Measurements from ENCODE around the gene PHLDA2. TPM values are rescaled to one million over a fixed set of nuclear protein-coding genes. Genes with fewer than 3 reads are reported as not detected.

Gene PHLDA2
- total and polyA plus RNA-seq, 9 of the 15 experiments (the other 6 are each of a cell fraction or from before 2014, with no cell fraction given): 0.43 to 42.4 (median 4.7) TPM

DNA sequence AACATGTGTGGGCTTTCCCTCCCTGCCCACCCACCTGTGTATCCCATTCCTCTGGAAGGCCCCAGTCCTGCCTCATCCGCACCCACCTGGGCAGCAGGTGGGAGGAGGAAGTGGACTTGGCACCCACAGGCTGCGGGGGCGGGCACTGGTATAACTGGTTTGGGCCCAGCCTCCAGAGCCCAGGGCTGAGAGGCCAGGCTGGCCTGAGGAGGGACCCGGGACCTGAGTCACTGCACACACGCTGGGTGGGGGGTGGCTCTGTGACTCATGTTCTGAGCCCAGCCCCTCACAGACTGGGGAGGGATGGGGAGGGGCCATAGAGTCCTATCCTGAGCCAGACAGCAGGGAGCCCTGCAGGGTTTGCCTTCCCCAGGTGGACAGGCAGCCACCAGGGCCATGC is 16.7 kb downstream of the PHLDA2 start (continued):
- TF ChIP-seq, protein P1, sequence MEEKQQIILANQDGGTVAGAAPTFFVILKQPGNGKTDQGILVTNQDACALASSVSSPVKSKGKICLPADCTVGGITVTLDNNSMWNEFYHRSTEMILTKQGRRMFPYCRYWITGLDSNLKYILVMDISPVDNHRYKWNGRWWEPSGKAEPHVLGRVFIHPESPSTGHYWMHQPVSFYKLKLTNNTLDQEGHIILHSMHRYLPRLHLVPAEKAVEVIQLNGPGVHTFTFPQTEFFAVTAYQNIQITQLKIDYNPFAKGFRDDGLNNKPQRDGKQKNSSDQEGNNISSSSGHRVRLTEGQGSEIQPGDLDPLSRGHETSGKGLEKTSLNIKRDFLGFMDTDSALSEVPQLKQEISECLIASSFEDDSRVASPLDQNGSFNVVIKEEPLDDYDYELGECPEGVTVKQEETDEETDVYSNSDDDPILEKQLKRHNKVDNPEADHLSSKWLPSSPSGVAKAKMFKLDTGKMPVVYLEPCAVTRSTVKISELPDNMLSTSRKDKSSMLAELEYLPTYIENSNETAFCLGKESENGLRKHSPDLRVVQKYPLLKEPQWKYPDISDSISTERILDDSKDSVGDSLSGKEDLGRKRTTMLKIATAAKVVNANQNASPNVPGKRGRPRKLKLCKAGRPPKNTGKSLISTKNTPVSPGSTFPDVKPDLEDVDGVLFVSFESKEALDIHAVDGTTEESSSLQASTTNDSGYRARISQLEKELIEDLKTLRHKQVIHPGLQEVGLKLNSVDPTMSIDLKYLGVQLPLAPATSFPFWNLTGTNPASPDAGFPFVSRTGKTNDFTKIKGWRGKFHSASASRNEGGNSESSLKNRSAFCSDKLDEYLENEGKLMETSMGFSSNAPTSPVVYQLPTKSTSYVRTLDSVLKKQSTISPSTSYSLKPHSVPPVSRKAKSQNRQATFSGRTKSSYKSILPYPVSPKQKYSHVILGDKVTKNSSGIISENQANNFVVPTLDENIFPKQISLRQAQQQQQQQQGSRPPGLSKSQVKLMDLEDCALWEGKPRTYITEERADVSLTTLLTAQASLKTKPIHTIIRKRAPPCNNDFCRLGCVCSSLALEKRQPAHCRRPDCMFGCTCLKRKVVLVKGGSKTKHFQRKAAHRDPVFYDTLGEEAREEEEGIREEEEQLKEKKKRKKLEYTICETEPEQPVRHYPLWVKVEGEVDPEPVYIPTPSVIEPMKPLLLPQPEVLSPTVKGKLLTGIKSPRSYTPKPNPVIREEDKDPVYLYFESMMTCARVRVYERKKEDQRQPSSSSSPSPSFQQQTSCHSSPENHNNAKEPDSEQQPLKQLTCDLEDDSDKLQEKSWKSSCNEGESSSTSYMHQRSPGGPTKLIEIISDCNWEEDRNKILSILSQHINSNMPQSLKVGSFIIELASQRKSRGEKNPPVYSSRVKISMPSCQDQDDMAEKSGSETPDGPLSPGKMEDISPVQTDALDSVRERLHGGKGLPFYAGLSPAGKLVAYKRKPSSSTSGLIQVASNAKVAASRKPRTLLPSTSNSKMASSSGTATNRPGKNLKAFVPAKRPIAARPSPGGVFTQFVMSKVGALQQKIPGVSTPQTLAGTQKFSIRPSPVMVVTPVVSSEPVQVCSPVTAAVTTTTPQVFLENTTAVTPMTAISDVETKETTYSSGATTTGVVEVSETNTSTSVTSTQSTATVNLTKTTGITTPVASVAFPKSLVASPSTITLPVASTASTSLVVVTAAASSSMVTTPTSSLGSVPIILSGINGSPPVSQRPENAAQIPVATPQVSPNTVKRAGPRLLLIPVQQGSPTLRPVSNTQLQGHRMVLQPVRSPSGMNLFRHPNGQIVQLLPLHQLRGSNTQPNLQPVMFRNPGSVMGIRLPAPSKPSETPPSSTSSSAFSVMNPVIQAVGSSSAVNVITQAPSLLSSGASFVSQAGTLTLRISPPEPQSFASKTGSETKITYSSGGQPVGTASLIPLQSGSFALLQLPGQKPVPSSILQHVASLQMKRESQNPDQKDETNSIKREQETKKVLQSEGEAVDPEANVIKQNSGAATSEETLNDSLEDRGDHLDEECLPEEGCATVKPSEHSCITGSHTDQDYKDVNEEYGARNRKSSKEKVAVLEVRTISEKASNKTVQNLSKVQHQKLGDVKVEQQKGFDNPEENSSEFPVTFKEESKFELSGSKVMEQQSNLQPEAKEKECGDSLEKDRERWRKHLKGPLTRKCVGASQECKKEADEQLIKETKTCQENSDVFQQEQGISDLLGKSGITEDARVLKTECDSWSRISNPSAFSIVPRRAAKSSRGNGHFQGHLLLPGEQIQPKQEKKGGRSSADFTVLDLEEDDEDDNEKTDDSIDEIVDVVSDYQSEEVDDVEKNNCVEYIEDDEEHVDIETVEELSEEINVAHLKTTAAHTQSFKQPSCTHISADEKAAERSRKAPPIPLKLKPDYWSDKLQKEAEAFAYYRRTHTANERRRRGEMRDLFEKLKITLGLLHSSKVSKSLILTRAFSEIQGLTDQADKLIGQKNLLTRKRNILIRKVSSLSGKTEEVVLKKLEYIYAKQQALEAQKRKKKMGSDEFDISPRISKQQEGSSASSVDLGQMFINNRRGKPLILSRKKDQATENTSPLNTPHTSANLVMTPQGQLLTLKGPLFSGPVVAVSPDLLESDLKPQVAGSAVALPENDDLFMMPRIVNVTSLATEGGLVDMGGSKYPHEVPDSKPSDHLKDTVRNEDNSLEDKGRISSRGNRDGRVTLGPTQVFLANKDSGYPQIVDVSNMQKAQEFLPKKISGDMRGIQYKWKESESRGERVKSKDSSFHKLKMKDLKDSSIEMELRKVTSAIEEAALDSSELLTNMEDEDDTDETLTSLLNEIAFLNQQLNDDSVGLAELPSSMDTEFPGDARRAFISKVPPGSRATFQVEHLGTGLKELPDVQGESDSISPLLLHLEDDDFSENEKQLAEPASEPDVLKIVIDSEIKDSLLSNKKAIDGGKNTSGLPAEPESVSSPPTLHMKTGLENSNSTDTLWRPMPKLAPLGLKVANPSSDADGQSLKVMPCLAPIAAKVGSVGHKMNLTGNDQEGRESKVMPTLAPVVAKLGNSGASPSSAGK (IDR thresholded peaks at IDR 0.05): no peak
- TF ChIP-seq ETS2 (tag; IDR thresholded peaks at IDR 0.05; ENCODE audit: borderline replicate concordance, poor library complexity, severe bottlenecking) (no peak), SAP30 (IDR thresholded peaks at IDR 0.05; ENCODE audit: borderline replicate concordance, insufficient read depth, low read depth, low read length, poor library complexity, severe bottlenecking) (no peak), HEY1 (CRISPR knock-in tag; IDR thresholded peaks at IDR 0.05; ENCODE audit: borderline replicate concordance) (no peak), HNRNPL (IDR thresholded peaks at IDR 0.05; ENCODE audit: low read depth, low read length) (peak; percentile 19; the same call in 1 of the 2 replicates), ZNF311 (CRISPR knock-in tag; IDR thresholded peaks at IDR 0.05) (no peak), ILK (tag; IDR thresholded peaks at IDR 0.05; ENCODE audit: borderline replicate concordance, low read depth) (no peak), XRCC3 (IDR thresholded peaks at IDR 0.05) (no peak), BRD9 (IDR thresholded peaks at IDR 0.05; ENCODE audit: low read depth, partially characterized antibody) (no peak), MYC (IDR thresholded peaks at IDR 0.05; ENCODE audit: low read depth, low read length) (no peak), MYC (CRISPR knock-in tag; IDR thresholded peaks at IDR 0.05; ENCODE audit: borderline replicate concordance, low read depth) (no peak), ZBTB5 (IDR thresholded peaks at IDR 0.05) (no peak)
- TF ChIP-seq, protein P2, sequence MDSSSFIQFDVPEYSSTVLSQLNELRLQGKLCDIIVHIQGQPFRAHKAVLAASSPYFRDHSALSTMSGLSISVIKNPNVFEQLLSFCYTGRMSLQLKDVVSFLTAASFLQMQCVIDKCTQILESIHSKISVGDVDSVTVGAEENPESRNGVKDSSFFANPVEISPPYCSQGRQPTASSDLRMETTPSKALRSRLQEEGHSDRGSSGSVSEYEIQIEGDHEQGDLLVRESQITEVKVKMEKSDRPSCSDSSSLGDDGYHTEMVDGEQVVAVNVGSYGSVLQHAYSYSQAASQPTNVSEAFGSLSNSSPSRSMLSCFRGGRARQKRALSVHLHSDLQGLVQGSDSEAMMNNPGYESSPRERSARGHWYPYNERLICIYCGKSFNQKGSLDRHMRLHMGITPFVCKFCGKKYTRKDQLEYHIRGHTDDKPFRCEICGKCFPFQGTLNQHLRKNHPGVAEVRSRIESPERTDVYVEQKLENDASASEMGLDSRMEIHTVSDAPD (CRISPR knock-in tag; IDR thresholded peaks at IDR 0.05): no peak

Data from K562 (cell line).